Right lobe of liver (tissue), 6 donors: ENCODE results near the gene CD1C. TPM values are rescaled to one million over a fixed set of nuclear protein-coding genes. Genes with fewer than 3 reads are reported as not detected.
"Not testable (repeated sequence)": the region's sequence is repeated elsewhere in the genome, so short reads cannot be mapped to it uniquely, and the experiment has no call there.

ENCODE experiments used
- ATAC-seq, 4 donors: fragments of 200-7000 bp; cut with Tn5 transposase; one replicate each; pipeline ENCODE4 v1.9.1; 2020; ENCODE audit warnings: mild to moderate bottlenecking in 4 of 4, moderate library complexity in 4 of 4
- DNase-seq, 3 donors: peaks; one replicate each; pipeline ENCODE4 v3.0.0-alpha.2; 2020
- H3K27ac ChIP-seq, 3 donors: fragments of 200-600 bp; one replicate each; pipeline ENCODE4 v1.8.0; 2022
- H3K27me3 ChIP-seq, 2 donors: fragments of 200-600 bp; one replicate each; pipeline ENCODE4 v1.8.0; 2022
- H3K36me3 ChIP-seq, 4 donors: fragments of 200-600 bp; sonication (generic) in 1 of 4; one replicate each; pipeline versions ENCODE4 v1.5.1 to v1.8.0; 2017 to 2022; ENCODE audit warnings: control low read depth in 1 of 4
- H3K4me1 ChIP-seq, 4 donors: fragments of 200-600 bp; sonication (generic) in 1 of 4; one replicate each; pipeline versions ENCODE4 v1.5.1 to v1.8.0; 2017 to 2022; ENCODE audit warnings: control low read depth in 1 of 4
- H3K4me3 ChIP-seq, 3 donors: fragments of 200-600 bp; one replicate each; pipeline ENCODE4 v1.8.0; 2022
- H3K9me3 ChIP-seq, 4 donors: fragments of 200-600 bp; sonication (generic) in 1 of 4; one replicate each; pipeline versions ENCODE4 v1.5.1 to v1.8.0; 2017 to 2022; ENCODE audit warnings: control low read depth in 1 of 4
- CTCF ChIP-seq, 4 donors: fragments of 200-600 bp in 3 of 4; fragments of 450-650 bp in 1 of 4; IDR thresholded peaks; one replicate each; pipeline versions ENCODE4 v1.5.1 to v1.8.0; 2016 to 2022; ENCODE audit warnings: antibody characterized with exemption in 4 of 4, mild to moderate bottlenecking in 2 of 4
- POLR2A ChIP-seq: fragments of 450-650 bp; IDR thresholded peaks from one replicate; pipeline ENCODE4 v1.6.1; 2017; ENCODE audit warnings: antibody characterized with exemption, mild to moderate bottlenecking
- WGBS: methylation state at CpG from one replicate; pipeline ENCODE4 v1.1.6; 2018; ENCODE audit warnings: low coverage, low lambda C conversion rate; ENCODE audit not compliant: insufficient coverage; ENCODE audit errors: missing lambda C conversion rate; 5-methylcytosine and 5-hydroxymethylcytosine counted together
- intact Hi-C, 2 donors: fragments of 100-400 bp; cut with DNase I; formaldehyde crosslinking; loops; one replicate each; pipeline versions ENCODE4 v1.11.2 to v1.14.1; 2022
- total RNA-seq, 6 experiments: library from RNA; depleted of rRNA in 2 of 6; stranded (reverse); fragments of >200 nt in 2 of 6; fragmentation: NEBNext Ultra II Directional in 3 of 6; extraction: Animal tissue kit (Norgen Biotek cat#: 25700) in 3 of 6; gene quantifications; one replicate each; pipeline versions ENCODE4 v1.1.0 to v1.2.4, GENCODE V29; 2016 to 2023
- donor health status: DM: no; HTN: yes; CAD: no.
- donor health status: DM: no; HTN: no; CAD: no.
- donor health status: DM: no; HTN: no; CAD: no.
- donor health status: DM: no; HTN: yes; CAD: no.
- donor health status: DM: no; HTN: yes; CAD: no.

The CD1C gene
- total RNA-seq, 6 experiments from 2014 or later = 0.24 to 0.60 (median 0.31) TPM; not detected in 3

DNA sequence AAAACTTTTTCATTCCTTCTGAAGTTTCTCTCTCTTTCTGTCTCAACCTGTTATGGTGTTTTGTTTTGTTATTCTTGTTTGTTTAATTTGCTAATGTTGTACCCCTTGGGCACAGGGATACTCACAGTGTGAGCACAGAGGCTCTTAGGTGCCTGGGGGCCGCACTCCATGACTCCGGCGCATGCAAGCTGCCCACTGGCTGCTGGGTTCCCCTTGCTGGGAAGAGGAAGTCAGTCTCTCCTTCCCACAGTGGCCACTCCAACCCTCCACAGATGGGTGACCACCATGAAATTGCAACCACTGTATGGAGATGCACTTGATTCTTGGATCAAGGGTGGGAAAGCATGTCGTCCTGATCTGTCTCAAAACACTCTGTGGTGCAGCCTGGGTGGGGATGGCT is 40.1 kb upstream of the CD1C start:
- ATAC-seq (no peak), DNase-seq (no peak)
- no peak overlapping the region for H3K27ac ChIP-seq
- H3K27me3 ChIP-seq = no peaks in the 10 kb centered on the region
- H3K36me3 ChIP-seq = no peaks in the 10 kb centered on the region
- intact Hi-C loops = no loop called here
- no peak for TF ChIP-seq POLR2A
- no peak for TF ChIP-seq CTCF (IDR thresholded peaks at IDR 0.05)
- H3K4me3 ChIP-seq = no peak overlapping the region
- H3K4me1 ChIP-seq = no peaks in the 10 kb centered on the region
- no peaks in the 10 kb centered on the region for H3K9me3 ChIP-seq
- 60% methylated on average over 4 of the region's 4 CpGs for WGBS

DNA sequence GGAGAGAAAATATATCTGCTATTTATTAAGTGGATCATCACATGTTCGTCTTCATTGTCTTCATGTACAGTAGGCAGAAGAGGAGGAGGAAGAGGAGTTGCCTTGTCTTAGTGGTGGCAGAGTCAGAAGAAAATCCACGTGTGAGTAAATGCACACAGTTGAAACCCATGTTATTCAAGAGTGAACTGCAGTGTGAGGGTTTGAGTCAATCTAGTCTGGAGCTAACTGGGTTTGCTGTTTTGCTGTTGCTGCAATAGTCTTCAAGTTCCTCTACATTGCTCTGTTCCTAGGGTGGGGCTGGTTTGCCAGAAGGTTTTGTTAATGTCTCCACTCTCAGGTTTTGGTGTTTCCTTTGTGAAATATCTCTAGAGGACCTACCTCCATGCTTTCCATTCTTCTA is 38.6 kb upstream of the CD1C start:
- Histone ChIP-seq H3K27ac (no peak overlapping the region), H3K27me3 (no peaks in the 10 kb centered on the region), H3K4me3 (no peak overlapping the region), H3K4me1 (no peaks in the 10 kb centered on the region), H3K36me3 (no peaks in the 10 kb centered on the region), H3K9me3 (no peaks in the 10 kb centered on the region)
- intact Hi-C loops = no loop called here
- DNase-seq (no peak), ATAC-seq (peak in 3 of 4 donors; percentile 22 to 50 (median 49))
- TF ChIP-seq POLR2A (no peak), CTCF (IDR thresholded peaks at IDR 0.05) (no peak)
- 22% methylated on average over 2 of the region's 2 CpGs for WGBS

DNA sequence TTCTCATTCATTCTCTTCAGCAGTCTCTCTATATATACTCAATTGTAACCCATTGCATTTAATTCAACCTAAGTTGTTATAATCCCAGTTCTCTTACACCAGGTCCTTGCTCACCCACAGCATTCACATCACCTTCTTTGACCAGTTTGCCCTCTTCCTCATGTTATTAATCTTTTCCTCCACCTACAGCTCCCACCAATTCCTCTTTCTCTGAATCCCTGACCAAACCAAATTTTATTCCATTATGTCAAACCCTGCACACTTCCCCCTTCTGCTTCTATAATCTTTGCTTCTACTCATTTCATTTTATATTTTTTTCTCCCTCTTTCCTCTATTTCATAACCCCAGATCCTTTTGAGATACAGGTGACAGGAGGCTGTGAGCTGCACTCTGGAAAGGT is 34.1 kb upstream of the CD1C start:
- no peak for DNase-seq
- Histone ChIP-seq H3K9me3 (no peaks in the 10 kb centered on the region), H3K27ac (no peak overlapping the region), H3K27me3 (no peaks in the 10 kb centered on the region), H3K4me3 (no peak overlapping the region), H3K4me1 (no peaks in the 10 kb centered on the region), H3K36me3 (no peaks in the 10 kb centered on the region)
- no peak for TF ChIP-seq POLR2A
- TF ChIP-seq CTCF (IDR thresholded peaks at IDR 0.05) = no peak
- no peak for ATAC-seq
- intact Hi-C loops = no loop called here

DNA sequence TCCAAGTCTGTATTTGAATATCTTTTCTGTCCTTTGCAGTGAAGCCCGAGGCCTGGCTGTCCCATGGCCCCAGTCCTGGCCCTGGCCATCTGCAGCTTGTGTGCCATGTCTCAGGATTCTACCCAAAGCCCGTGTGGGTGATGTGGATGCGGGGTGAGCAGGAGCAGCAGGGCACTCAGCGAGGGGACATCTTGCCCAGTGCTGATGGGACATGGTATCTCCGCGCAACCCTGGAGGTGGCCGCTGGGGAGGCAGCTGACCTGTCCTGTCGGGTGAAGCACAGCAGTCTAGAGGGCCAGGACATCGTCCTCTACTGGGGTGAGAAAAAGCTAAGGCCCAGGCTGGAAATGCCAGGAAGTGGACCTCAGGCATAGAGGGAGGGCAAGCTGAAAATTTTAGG is 33.0 kb upstream of the CD1C start:
- not testable (repeated sequence) for ATAC-seq, H3K4me3 ChIP-seq, DNase-seq

DNA sequence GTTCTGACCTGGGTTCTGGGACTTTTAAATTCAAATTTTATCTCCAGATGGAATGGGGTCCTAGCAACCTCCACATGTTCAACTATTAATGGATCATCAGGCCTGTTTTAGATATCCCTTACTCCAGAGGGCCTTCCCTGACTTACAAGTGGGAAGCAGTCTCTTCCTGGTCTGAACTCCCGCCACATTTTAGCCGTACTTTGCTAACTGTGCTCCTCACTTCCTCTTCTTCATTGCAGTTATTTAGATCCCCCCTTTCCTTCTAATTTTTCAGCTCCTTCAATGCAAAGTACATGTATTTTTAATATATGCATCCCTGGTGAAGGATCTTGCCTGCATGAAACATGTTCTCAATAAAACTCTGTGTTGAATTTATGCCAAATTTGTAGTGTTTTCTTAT is 31.8 kb upstream of the CD1C start:
- intact Hi-C loops = no loop called here
- Histone ChIP-seq H3K36me3 (no peaks in the 10 kb centered on the region), H3K27me3 (no peaks in the 10 kb centered on the region), H3K27ac (no peak overlapping the region), H3K4me3 (no peak overlapping the region), H3K9me3 (no peaks in the 10 kb centered on the region), H3K4me1 (no peaks in the 10 kb centered on the region)
- DNase-seq (no peak), ATAC-seq (no peak)
- 39% methylated on average over 2 of the region's 2 CpGs for WGBS
- TF ChIP-seq CTCF (IDR thresholded peaks at IDR 0.05) (no peak), POLR2A (no peak)

More for the DNA sequence above, 33.0 kb upstream of the CD1C start:
- H3K4me1 ChIP-seq, H3K36me3 ChIP-seq, intact Hi-C loops, H3K27ac ChIP-seq, H3K9me3 ChIP-seq, H3K27me3 ChIP-seq: not testable (repeated sequence)
- 65% methylated on average over 9 of the region's 9 CpGs for WGBS
